ENCODE measurements around the gene ITPR1. TPM values are rescaled to one million over a fixed set of nuclear protein-coding genes. Genes with fewer than 3 reads are reported as not detected.

Gene ITPR1
- total and polyA plus RNA-seq, 2 of the 4 experiments (the other 2 are of a cell fraction), result 1.8 to 5.7 TPM

DNA sequence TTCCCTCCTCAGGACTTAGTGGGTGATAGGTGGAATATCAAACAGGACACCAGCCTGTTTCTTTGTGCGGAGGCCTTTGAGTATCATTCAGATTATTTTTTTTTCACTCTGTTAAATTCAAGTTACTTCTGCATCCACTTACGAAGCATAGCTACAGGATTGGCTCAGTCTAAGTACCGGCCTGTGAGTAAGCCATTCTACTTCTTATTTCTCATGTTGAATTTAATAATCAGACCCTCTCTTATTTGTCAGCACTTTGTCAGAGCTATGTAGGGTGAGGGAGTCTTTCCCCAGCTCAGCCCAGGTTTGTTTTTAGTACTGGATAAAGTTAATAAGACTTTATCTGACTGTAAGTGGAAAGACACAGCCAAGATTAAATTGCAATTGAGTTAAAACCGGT is 54.7 kb downstream of the ITPR1 start:
- no peak overlapping the region for H3K18ac ChIP-seq (ENCODE audit: low read depth, low read length)
- no peak overlapping the region for H3K9ac ChIP-seq (ENCODE audit: low read depth, low read length)
- no peak overlapping the region for H4K91ac ChIP-seq (ENCODE audit: insufficient read depth, low read depth, low read length)
- no peaks in the 10 kb centered on the region; the same call in 1 of the 2 replicates for H3K4me1 ChIP-seq (ENCODE audit: control insufficient read depth, insufficient read depth, low read length)
- no peak overlapping the region for H2AFZ ChIP-seq (replicated peaks; ENCODE audit: low read length, poor library complexity)
- no peaks in the 10 kb centered on the region for H3K79me1 ChIP-seq (ENCODE audit: low read depth in 1 of 2, low read length in 2 of 2)
- CTCF ChIA-PET, result interaction anchor here (0.5 kb wide), 1 partner anchor 12 kb away, joined by 3 read pairs; no protein-coding TSS in a partner anchor
- dilution Hi-C loops (cut with HindIII; ENCODE audit: low sequenced_read_pairs, unreplicated experiment) (no loop called here), intact Hi-C loops (cut with micrococcal nuclease) (no loop called here), in situ Hi-C loops (cut with MboI; ENCODE audit: low sequenced_read_pairs) (no loop called here)
- H2BK5ac ChIP-seq (ENCODE audit: low read depth, low read length, poor library complexity, severe bottlenecking), result no peak overlapping the region
- H3K4me3 ChIP-seq (ENCODE audit: insufficient read depth, low read depth, low read length), result no peak overlapping the region
- no peak for TF ChIP-seq RAD21 (IDR thresholded peaks at IDR 0.05; ENCODE audit: low read length)
- TF ChIP-seq, protein P1, sequence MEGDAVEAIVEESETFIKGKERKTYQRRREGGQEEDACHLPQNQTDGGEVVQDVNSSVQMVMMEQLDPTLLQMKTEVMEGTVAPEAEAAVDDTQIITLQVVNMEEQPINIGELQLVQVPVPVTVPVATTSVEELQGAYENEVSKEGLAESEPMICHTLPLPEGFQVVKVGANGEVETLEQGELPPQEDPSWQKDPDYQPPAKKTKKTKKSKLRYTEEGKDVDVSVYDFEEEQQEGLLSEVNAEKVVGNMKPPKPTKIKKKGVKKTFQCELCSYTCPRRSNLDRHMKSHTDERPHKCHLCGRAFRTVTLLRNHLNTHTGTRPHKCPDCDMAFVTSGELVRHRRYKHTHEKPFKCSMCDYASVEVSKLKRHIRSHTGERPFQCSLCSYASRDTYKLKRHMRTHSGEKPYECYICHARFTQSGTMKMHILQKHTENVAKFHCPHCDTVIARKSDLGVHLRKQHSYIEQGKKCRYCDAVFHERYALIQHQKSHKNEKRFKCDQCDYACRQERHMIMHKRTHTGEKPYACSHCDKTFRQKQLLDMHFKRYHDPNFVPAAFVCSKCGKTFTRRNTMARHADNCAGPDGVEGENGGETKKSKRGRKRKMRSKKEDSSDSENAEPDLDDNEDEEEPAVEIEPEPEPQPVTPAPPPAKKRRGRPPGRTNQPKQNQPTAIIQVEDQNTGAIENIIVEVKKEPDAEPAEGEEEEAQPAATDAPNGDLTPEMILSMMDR (conservative IDR thresholded peaks at IDR 0.05; ENCODE audit: low read depth, low read length), result no peak
- no peak for TF ChIP-seq POLR2A (IDR thresholded peaks at IDR 0.05; ENCODE audit: low read depth, low read length)
- TF ChIP-seq SMC3 (IDR thresholded peaks at IDR 0.05; ENCODE audit: low read depth, low read length), result no peak
- no peak for TF ChIP-seq BHLHE40 (IDR thresholded peaks at IDR 0.05; ENCODE audit: low read depth, low read length)
- no peaks in the 10 kb centered on the region for H3K9me1 ChIP-seq (ENCODE audit: insufficient read depth, low read length)
- H2AK5ac ChIP-seq (ENCODE audit: low read depth, low read length), result no peak overlapping the region
- DNase-seq (no peak), ATAC-seq (ENCODE audit: low read depth) (no peak)
- H3K36me3 ChIP-seq (ENCODE audit: control insufficient read depth, insufficient read depth, low read length), result no peaks in the 10 kb centered on the region
- H4K5ac ChIP-seq (ENCODE audit: low read depth, low read length), result no peak overlapping the region
- H2BK120ac ChIP-seq (ENCODE audit: low read depth, low read length), result no peak overlapping the region
- no peak overlapping the region for H3K56ac ChIP-seq (ENCODE audit: extremely low read depth, insufficient read depth, low read length)
- POLR2A ChIA-PET (ENCODE audit: unreplicated experiment), result no interaction called here
- no peaks in the 10 kb centered on the region for H3K9me3 ChIP-seq (ENCODE audit: control insufficient read depth, insufficient read depth, low read length)
- no peak overlapping the region for H2BK15ac ChIP-seq (ENCODE audit: low read depth, low read length)
- H4K20me1 ChIP-seq (ENCODE audit: insufficient read depth, low read length), result no peaks in the 10 kb centered on the region
- no peak overlapping the region for H2BK20ac ChIP-seq (ENCODE audit: low read depth, low read length)
- no peak overlapping the region for H2AK9ac ChIP-seq (replicated peaks; ENCODE audit: low read depth, low read length, poor library complexity)
- no peak overlapping the region for H3K4me2 ChIP-seq (ENCODE audit: low read depth, low read length)
- H3K27me3 ChIP-seq (ENCODE audit: control insufficient read depth, insufficient read depth, low read length), result peaks cover 2% of the 10 kb centered on the region; the same call in 1 of the 2 replicates
- H3K27ac ChIP-seq (ENCODE audit: insufficient read depth, low read length), result no peak overlapping the region
- H3K23ac ChIP-seq (ENCODE audit: low read depth, low read length), result no peak overlapping the region
- H3K14ac ChIP-seq (replicated peaks; ENCODE audit: low read depth, low read length), result no peak overlapping the region
- no peak overlapping the region for H4K8ac ChIP-seq (ENCODE audit: low read depth in 2 of 2, low read length in 2 of 2)
- H3K4ac ChIP-seq (ENCODE audit: low read depth, low read length), result no peak overlapping the region
- no CpG with 5 or more reads among the region's 4 CpGs for WGBS, 2 experiments (ENCODE audit: extremely low coverage in 2 of 2, insufficient read length in 1 of 2)
- BruUV-seq (replicated peaks), result no TSS peak
